Measurements from ENCODE around the gene KCNH2. TPM values are rescaled to one million over a fixed set of nuclear protein-coding genes. Genes with fewer than 3 reads are reported as not detected.

KCNH2 gene
- polyA plus RNA-seq, 1 experiment = 0.06 TPM

DNA sequence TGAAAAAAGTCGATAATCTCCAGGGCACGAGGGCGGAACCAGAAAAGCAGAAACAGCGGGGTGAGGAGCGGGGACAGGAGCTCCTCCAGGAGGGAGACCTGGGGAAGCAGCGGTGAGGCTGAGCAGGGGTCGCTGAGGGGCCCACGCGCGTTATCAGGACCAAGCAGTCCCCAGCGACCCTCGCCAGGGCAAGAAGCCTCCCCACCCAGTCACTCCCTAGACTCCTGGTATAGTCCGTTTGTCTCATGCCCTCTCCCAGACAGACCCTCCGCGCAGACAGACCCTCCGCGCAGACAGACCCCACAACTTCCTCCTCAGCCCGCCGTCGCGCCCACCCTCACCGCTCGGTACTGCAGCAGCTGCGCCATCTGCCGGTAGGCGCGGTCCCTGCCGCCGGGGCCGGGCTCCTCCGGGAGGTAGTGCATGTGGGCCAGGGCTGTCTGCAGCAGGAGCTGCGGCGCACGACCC lies 39.9 kb upstream of the KCNH2 start:
- ChIA-PET POLR2A (no interaction called here), CTCF (interaction anchor here (0.6 to 6.7 kb wide), 30 partner anchors 9 to 560 kb away, joined by 3 to 58 read pairs (median 5); partner anchors contain the start of genes ABCB8, AGAP3 and TMUB1)
- peaks cover 27% of the 10 kb centered on the region for H3K27me3 ChIP-seq (ENCODE audit: control insufficient read depth, insufficient read depth, low read length)
- H3K4me3 ChIP-seq (ENCODE audit: low read depth, low read length) = peak overlapping the region; percentile 14; the same call in 1 of the 2 replicates
- no peak for DNase-seq (ENCODE audit: low read depth)
- H3K36me3 ChIP-seq (ENCODE audit: control insufficient read depth, insufficient read depth, low read length) = no peaks in the 10 kb centered on the region
- TF ChIP-seq, protein P1, sequence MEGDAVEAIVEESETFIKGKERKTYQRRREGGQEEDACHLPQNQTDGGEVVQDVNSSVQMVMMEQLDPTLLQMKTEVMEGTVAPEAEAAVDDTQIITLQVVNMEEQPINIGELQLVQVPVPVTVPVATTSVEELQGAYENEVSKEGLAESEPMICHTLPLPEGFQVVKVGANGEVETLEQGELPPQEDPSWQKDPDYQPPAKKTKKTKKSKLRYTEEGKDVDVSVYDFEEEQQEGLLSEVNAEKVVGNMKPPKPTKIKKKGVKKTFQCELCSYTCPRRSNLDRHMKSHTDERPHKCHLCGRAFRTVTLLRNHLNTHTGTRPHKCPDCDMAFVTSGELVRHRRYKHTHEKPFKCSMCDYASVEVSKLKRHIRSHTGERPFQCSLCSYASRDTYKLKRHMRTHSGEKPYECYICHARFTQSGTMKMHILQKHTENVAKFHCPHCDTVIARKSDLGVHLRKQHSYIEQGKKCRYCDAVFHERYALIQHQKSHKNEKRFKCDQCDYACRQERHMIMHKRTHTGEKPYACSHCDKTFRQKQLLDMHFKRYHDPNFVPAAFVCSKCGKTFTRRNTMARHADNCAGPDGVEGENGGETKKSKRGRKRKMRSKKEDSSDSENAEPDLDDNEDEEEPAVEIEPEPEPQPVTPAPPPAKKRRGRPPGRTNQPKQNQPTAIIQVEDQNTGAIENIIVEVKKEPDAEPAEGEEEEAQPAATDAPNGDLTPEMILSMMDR (IDR thresholded peaks at IDR 0.05; ENCODE audit: insufficient read depth, low read depth, low read length) = peak; percentile 98

DNA sequence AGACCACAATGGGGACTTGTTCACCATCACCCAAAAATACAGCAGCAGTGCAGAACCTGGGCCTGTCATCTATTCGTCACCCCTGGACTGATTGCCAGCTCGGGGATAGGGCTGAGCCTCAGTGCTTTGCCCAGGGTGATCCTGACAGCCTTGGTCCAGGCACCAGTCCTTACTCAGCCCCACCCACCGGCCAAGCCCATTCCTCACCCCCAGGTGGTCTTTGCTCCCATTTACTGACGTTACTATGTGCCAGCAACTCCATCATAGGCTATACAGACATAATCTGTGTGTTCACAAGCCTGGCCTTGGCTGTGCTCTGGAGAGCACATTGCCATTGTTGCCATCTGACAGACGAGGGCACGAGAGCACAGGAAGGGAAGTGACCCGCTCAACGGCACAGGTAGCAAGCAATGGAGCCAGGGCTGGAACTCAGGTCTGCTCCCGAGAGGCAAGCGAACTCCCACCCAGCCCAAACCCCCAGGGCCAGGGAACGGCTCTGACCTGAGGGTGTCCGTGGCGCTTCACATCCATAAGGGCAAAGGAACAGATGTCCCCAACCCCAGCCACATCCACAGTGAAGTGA lies 39.3 kb upstream of the KCNH2 start:
- Histone ChIP-seq H3K36me3 (ENCODE audit: control insufficient read depth, insufficient read depth, low read length) (no peaks in the 10 kb centered on the region), H3K27me3 (ENCODE audit: control insufficient read depth, insufficient read depth, low read length) (peaks cover 27% of the 10 kb centered on the region), H3K4me3 (ENCODE audit: low read depth, low read length) (no peak overlapping the region)
- TF ChIP-seq, protein P1 (IDR thresholded peaks at IDR 0.05; ENCODE audit: insufficient read depth, low read depth, low read length) = no peak
- no peak for DNase-seq (ENCODE audit: low read depth)
- ChIA-PET CTCF (interaction anchor here (0.9 to 6.7 kb wide), 22 partner anchors 8 to 119 kb away, joined by 3 to 58 read pairs (median 6); partner anchors contain the start of genes ABCB8 and TMUB1), POLR2A (no interaction called here)

DNA sequence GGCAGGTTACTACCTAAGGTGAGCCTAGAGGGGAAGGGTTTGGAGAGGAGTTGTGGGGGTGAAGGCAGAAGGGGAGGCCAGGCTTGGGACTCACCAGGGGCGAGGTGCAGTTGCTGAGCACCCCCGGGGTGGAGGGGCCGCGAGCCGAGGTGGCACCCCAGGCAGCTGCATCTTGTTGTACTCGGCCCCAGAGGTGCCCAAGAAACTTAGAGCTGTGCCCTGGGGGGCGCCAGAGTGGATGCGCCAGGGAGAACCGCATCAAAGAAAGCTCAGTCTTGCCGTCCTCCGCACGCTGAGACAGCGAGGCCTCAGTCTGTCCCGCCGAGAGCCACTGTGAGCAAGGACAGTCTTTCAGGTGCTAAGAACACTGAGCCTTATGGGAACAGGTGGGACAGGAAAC lies 38.8 kb upstream of the KCNH2 start:
- Histone ChIP-seq H3K4me3 (ENCODE audit: low read depth, low read length) (no peak overlapping the region), H3K36me3 (ENCODE audit: control insufficient read depth, insufficient read depth, low read length) (no peaks in the 10 kb centered on the region), H3K27me3 (ENCODE audit: control insufficient read depth, insufficient read depth, low read length) (peaks cover 27% of the 10 kb centered on the region)
- ChIA-PET POLR2A (no interaction called here), CTCF (interaction anchor here (1.1 to 6.7 kb wide), 3 partner anchors 8 to 119 kb away, joined by 5 to 58 read pairs (median 11); no protein-coding TSS in a partner anchor)
- no peak for DNase-seq (ENCODE audit: low read depth)
- TF ChIP-seq, protein P1 (IDR thresholded peaks at IDR 0.05; ENCODE audit: insufficient read depth, low read depth, low read length) = no peak

DNA sequence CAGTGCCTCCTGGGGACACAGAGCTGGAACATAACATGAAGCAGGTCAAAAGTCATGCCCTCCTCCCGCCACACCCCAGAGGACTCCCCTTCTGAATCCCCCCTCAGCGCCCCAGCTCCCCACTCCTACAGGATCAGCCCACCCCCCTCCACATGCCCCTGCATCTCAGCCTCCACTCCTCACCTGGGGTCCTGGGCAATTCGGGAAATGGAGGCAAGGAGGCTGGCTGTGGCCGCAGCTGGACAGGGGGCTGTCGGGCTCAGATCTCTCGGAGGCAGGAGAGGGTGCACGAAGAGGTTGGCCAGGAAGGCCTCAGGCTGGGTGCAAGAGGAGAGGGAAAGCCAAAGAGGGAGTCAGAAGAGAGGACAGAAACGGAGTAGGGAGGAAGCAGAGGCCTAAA lies 38.4 kb upstream of the KCNH2 start:
- no peak overlapping the region for H3K4me3 ChIP-seq (ENCODE audit: low read depth, low read length)
- TF ChIP-seq, protein P1 (IDR thresholded peaks at IDR 0.05; ENCODE audit: insufficient read depth, low read depth, low read length) = no peak
- no peak for DNase-seq (ENCODE audit: low read depth)
- POLR2A ChIA-PET = no interaction called here
- peaks cover 27% of the 10 kb centered on the region for H3K27me3 ChIP-seq (ENCODE audit: control insufficient read depth, insufficient read depth, low read length)
- CTCF ChIA-PET = interaction anchor here (0.9 to 6.7 kb wide), 2 partner anchors 7 to 9 kb away, joined by 3 to 58 read pairs; no protein-coding TSS in a partner anchor
- H3K36me3 ChIP-seq (ENCODE audit: control insufficient read depth, insufficient read depth, low read length) = no peaks in the 10 kb centered on the region

- no peak for DNase-seq (ENCODE audit: low read depth)
- TF ChIP-seq, protein P1 (IDR thresholded peaks at IDR 0.05; ENCODE audit: insufficient read depth, low read depth, low read length) = no peak
- CTCF ChIA-PET = interaction anchor here (0.9 kb wide), 1 partner anchor 10 kb away, joined by 3 read pairs; no protein-coding TSS in a partner anchor
- POLR2A ChIA-PET = no interaction called here
- Histone ChIP-seq H3K36me3 (ENCODE audit: control insufficient read depth, insufficient read depth, low read length) (no peaks in the 10 kb centered on the region), H3K27me3 (ENCODE audit: control insufficient read depth, insufficient read depth, low read length) (peaks cover 25% of the 10 kb centered on the region), H3K4me3 (ENCODE audit: low read depth, low read length) (no peak overlapping the region)
These were observed 37.8 kb upstream of the KCNH2 start for GRCh38 chr7:151015967-151016366.

Measured in BJ (cell line).